Mucosa of rectum (tissue), 2 donors: ENCODE measurements around the gene ARAP1.

ENCODE experiments used
- H3K27ac ChIP-seq, 2 donors: one replicate each; pipeline ENCODE4 v1.7.0; 2013; ENCODE audit warnings: inconsistent platforms in 2 of 2, low read depth in 2 of 2, low read length in 2 of 2
- H3K27me3 ChIP-seq, 2 donors: one replicate each; pipeline ENCODE4 v1.7.0; 2013; ENCODE audit warnings: low read length in 2 of 2; ENCODE audit not compliant: control insufficient read depth in 2 of 2, insufficient read depth in 2 of 2
- H3K36me3 ChIP-seq, 2 donors: one replicate each; pipeline ENCODE4 v1.7.0; 2013; ENCODE audit warnings: low read length in 2 of 2; ENCODE audit not compliant: control insufficient read depth in 2 of 2, insufficient read depth in 2 of 2
- H3K4me1 ChIP-seq, 2 donors: one replicate each; pipeline ENCODE4 v1.7.0; 2013; ENCODE audit warnings: low read length in 2 of 2, mild to moderate bottlenecking in 1 of 2; ENCODE audit not compliant: control insufficient read depth in 2 of 2, insufficient read depth in 2 of 2
- H3K4me3 ChIP-seq, 2 donors: one replicate each; pipeline ENCODE4 v1.7.0; 2013; ENCODE audit warnings: low read length in 2 of 2
- H3K9ac ChIP-seq, 2 donors: one replicate each; pipeline ENCODE4 v1.7.0; 2013; ENCODE audit warnings: low read length in 2 of 2, low read depth in 1 of 2, mild to moderate bottlenecking in 1 of 2
- H3K9me3 ChIP-seq, 2 donors: one replicate each; pipeline ENCODE4 v1.7.0; 2013; ENCODE audit warnings: low read length in 2 of 2; ENCODE audit not compliant: control insufficient read depth in 2 of 2
- donor health status: healthy.
- donor health status: Normal muscosa, but diverticular disease.

The ARAP1 gene

GRCh38 chr11:72787216-72788104, 35.3 kb upstream of the ARAP1 start:
- Histone ChIP-seq H3K9ac (peak overlapping the region; percentile 47 to 72), H3K27ac (peak overlapping the region; percentile 91 to 93)

GRCh38 chr11:72786305-72787215, 34.4 kb upstream of the ARAP1 start:
- no peaks in the 10 kb centered on the region for H3K9me3 ChIP-seq
- H3K27ac ChIP-seq, result peak overlapping the region; percentile 91 to 93
- H3K4me3 ChIP-seq, result peak overlapping the region in 1 of 2 donors; percentile 14
- H3K36me3 ChIP-seq, result no peaks in the 10 kb centered on the region
- peak overlapping the region; percentile 52 to 72 for H3K9ac ChIP-seq
- peaks cover 66 to 71% of the 10 kb centered on the region in 2 donors for H3K4me1 ChIP-seq
- H3K27me3 ChIP-seq, result no peaks in the 10 kb centered on the region

More at GRCh38 chr11:72787216-72788104, 35.3 kb upstream of the ARAP1 start:
- Histone ChIP-seq H3K4me1 (peaks cover 60 to 64% of the 10 kb centered on the region in 2 donors), H3K36me3 (no peaks in the 10 kb centered on the region), H3K9me3 (no peaks in the 10 kb centered on the region), H3K4me3 (peak overlapping the region; percentile 45 to 52), H3K27me3 (no peaks in the 10 kb centered on the region)

DNA sequence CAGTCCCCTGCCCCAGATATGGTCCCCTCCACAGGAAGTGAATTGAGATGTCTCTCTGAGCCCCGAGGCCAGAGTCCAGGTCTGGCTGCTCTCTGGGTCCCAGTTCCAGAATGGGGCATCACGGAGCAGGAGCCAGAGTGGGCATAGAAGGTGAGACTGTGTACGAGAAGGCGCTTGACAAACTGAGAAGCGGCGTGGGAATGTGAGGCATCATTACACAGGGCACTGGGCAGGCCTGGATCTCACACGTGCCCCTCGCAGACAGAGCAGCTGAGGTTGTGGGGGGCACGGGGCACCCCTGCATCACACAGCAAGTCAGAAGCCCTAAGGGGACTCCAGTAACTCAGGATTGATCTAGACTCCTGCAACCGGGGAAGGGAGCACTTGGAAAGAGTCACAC, 32.5 kb upstream of the ARAP1 start:
- no peaks in the 10 kb centered on the region for H3K9me3 ChIP-seq
- H3K36me3 ChIP-seq, result no peaks in the 10 kb centered on the region
- peaks cover 76 to 84% of the 10 kb centered on the region in 2 donors for H3K4me1 ChIP-seq
- no peak overlapping the region for H3K4me3 ChIP-seq
- peak overlapping the region; percentile 91 to 93 for H3K27ac ChIP-seq
- peak overlapping the region; percentile 41 to 56 for H3K9ac ChIP-seq
- H3K27me3 ChIP-seq, result no peaks in the 10 kb centered on the region

DNA sequence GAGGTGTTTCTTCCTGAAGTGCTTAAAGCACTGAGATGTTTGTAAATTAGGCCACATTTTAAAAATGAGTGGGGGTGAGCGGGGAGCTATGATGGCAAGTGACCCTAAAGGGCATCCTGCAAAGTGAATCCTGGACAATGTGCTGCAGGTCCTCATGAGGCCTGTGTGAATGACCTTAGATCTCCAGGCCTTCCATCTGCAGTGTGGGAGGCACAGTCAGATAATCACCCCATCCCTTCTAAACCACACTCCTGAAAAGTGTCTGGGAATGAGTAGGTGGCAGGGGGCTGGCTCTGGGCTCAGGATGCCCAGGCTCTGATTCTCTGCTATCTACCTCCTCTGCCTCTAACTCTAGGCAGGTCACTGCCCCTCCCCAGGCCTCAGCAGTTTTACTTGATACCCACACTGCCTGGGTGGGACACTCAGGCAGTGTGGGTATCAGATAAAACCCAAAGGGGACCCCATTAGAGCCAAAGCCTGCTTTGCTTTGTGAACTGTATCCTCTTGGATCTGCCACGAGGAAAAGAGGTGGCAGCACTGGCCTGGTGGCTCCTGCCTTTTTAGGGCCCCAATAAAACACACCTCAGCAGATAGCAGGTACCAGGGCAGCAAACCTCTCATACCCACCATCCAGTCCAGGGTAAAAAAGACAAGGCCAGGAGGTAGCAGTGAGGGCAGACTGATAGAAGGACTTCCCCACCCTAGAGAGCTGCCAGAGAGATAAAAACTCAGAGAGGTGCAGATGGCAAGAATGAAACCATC, 31.1 kb upstream of the ARAP1 start:
- H3K27ac ChIP-seq, result peak overlapping the region; percentile 91 to 93
- H3K27me3 ChIP-seq, result no peaks in the 10 kb centered on the region
- peak overlapping the region; percentile 0 to 56 for H3K9ac ChIP-seq
- no peaks in the 10 kb centered on the region for H3K36me3 ChIP-seq
- H3K4me1 ChIP-seq, result peaks cover 74 to 87% of the 10 kb centered on the region in 2 donors
- peak overlapping the region in 1 of 2 donors; percentile 67 for H3K4me3 ChIP-seq
- H3K9me3 ChIP-seq, result no peaks in the 10 kb centered on the region

DNA sequence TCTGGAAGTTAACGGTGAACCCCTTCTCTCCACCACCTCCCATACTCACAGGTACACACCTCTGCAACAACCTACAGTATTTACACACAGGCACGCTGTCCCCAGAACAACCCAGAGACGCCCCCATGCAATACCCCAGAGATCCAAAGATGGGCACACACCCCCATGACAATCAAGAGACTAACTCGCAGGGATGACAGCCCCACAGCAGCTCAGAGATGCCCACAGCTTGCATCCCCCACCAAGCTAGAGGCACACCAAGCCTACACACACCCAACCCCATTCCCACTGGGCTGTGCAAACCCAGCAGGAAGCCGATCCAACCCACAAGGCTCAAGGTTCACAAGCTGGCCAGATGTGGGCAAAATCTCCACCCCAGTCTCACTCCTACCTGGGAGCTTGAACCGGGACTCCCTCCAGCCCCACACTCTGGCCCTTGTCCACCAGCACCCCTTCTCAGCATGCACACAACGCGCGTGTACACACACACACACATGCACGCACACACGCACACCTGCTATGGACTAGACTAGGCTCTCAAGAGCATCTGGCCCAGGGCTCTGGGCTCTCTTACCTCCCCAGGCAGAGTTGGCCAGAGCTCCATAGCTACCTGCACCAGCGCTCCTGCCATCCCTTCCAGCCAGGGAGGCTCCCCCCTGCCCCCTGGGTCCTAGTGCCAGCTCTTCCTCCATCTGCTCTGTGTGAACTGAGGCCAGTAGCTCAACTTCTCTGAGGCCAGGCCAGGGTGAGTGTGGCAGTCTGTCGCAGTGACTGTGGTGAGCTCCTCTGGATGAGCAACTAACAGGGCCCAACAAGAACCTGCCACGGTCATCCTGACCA, 30.1 kb upstream of the ARAP1 start:
- peak overlapping the region; percentile 14 to 56 for H3K9ac ChIP-seq
- H3K4me3 ChIP-seq, result peak overlapping the region; percentile 66 to 67
- H3K36me3 ChIP-seq, result peaks cover under 1 to 4% of the 10 kb centered on the region in 2 donors
- H3K27ac ChIP-seq, result peak overlapping the region; percentile 91 to 93
- H3K4me1 ChIP-seq, result peaks cover 74 to 88% of the 10 kb centered on the region in 2 donors
- H3K27me3 ChIP-seq, result no peaks in the 10 kb centered on the region
- H3K9me3 ChIP-seq, result no peaks in the 10 kb centered on the region

- Histone ChIP-seq H3K9ac (peak overlapping the region; percentile 92 to 93), H3K27ac (peak overlapping the region; percentile 91 to 93), H3K27me3 (no peaks in the 10 kb centered on the region), H3K4me1 (peaks cover 74 to 88% of the 10 kb centered on the region in 2 donors), H3K36me3 (peaks cover 7 to 9% of the 10 kb centered on the region in 2 donors), H3K9me3 (no peaks in the 10 kb centered on the region), H3K4me3 (peak overlapping the region; percentile 73 to 85)
Measured at GRCh38 chr11:72781313-72782080, 29.3 kb upstream of the ARAP1 start.

- H3K27me3 ChIP-seq, result no peaks in the 10 kb centered on the region
- H3K4me1 ChIP-seq, result peaks cover 74 to 87% of the 10 kb centered on the region in 2 donors
- peak overlapping the region; percentile 73 to 85 for H3K4me3 ChIP-seq
- peaks cover 7 to 12% of the 10 kb centered on the region in 2 donors for H3K36me3 ChIP-seq
- H3K9me3 ChIP-seq, result no peaks in the 10 kb centered on the region
- peak overlapping the region; percentile 89 to 93 for H3K27ac ChIP-seq
- peak overlapping the region; percentile 92 to 93 for H3K9ac ChIP-seq
Measured at GRCh38 chr11:72781063-72781312, 28.8 kb upstream of the ARAP1 start.

GRCh38 chr11:72780296-72781062, 28.3 kb upstream of the ARAP1 start:
- peaks cover 74 to 88% of the 10 kb centered on the region in 2 donors for H3K4me1 ChIP-seq
- H3K9me3 ChIP-seq, result no peaks in the 10 kb centered on the region
- H3K4me3 ChIP-seq, result peak overlapping the region; percentile 73 to 85
- peaks cover 7 to 12% of the 10 kb centered on the region in 2 donors for H3K36me3 ChIP-seq
- H3K27ac ChIP-seq, result peak overlapping the region; percentile 89 to 93
- no peaks in the 10 kb centered on the region for H3K27me3 ChIP-seq
- peak overlapping the region; percentile 92 to 93 for H3K9ac ChIP-seq
